RWPE2 (cell line): ENCODE results near the gene ZNF8.

Source experiments
- ATAC-seq: fragments of 200-7000 bp; cut with Tn5 transposase; 3 replicates; pipeline ENCODE4 v1.9.1; 2021; ENCODE audit warnings: low read depth
- DNase-seq: peaks from one replicate; pipeline ENCODE4 v3.0.0-alpha.2; 2020; ENCODE audit warnings: low spot score
- H3K27ac ChIP-seq: fragments of 450-650 bp; 2 replicates; pipeline ENCODE4 v1.5.1; 2017; ENCODE audit warnings: mild to moderate bottlenecking; ENCODE audit not compliant: poor library complexity, severe bottlenecking
- H3K27me3 ChIP-seq: fragments of 250-450 bp; sonication (Bioruptor Pico); 2 replicates; pipeline ENCODE4 v1.5.1; 2021; ENCODE audit warnings: mild to moderate bottlenecking, moderate library complexity; ENCODE audit not compliant: insufficient read depth, poor library complexity, severe bottlenecking
- H3K36me3 ChIP-seq: fragments of 250-450 bp; sonication (Bioruptor Pico); 2 replicates; pipeline ENCODE4 v1.5.1; 2020; ENCODE audit warnings: low read depth, mild to moderate bottlenecking, moderate library complexity
- H3K4me1 ChIP-seq: fragments of 250-450 bp; sonication (Bioruptor Pico); 2 replicates; pipeline ENCODE4 v1.5.1; 2021; ENCODE audit warnings: mild to moderate bottlenecking, moderate library complexity; ENCODE audit not compliant: insufficient read depth, poor library complexity, severe bottlenecking
- H3K4me3 ChIP-seq: fragments of 250-450 bp; sonication (Bioruptor Pico); 2 replicates; pipeline ENCODE4 v1.5.1; 2021; ENCODE audit warnings: mild to moderate bottlenecking, moderate library complexity; ENCODE audit not compliant: severe bottlenecking
- H3K9me3 ChIP-seq: fragments of 250-450 bp; sonication (Bioruptor Pico); 2 replicates; pipeline ENCODE4 v1.5.1; 2021; ENCODE audit warnings: mild to moderate bottlenecking, moderate library complexity; ENCODE audit not compliant: severe bottlenecking
- CTCF ChIP-seq: fragments of 450-650 bp; IDR thresholded peaks from one replicate; pipeline ENCODE4 v1.5.1; 2017; ENCODE audit warnings: mild to moderate bottlenecking, moderate library complexity; ENCODE audit not compliant: poor library complexity, severe bottlenecking

Gene ZNF8

GRCh38 chr19:58265100-58265499 lies 13.7 kb upstream of the ZNF8 start:
- no peaks in the 10 kb centered on the region for H3K27me3 ChIP-seq
- H3K27ac ChIP-seq, result no peak overlapping the region
- H3K9me3 ChIP-seq, result peaks cover 57% of the 10 kb centered on the region
- no peak for DNase-seq
- no peak for ATAC-seq
- no peaks in the 10 kb centered on the region for H3K4me1 ChIP-seq
- H3K4me3 ChIP-seq, result no peak overlapping the region
- H3K36me3 ChIP-seq, result peaks cover 47% of the 10 kb centered on the region
- no peak for TF ChIP-seq CTCF

GRCh38 chr19:58268344-58268743 lies 10.4 kb upstream of the ZNF8 start:
- DNase-seq (no peak), ATAC-seq (no peak)
- H3K27me3 ChIP-seq, result no peaks in the 10 kb centered on the region
- H3K4me1 ChIP-seq, result no peaks in the 10 kb centered on the region
- peaks cover 37% of the 10 kb centered on the region for H3K9me3 ChIP-seq
- H3K27ac ChIP-seq, result no peak overlapping the region
- peaks cover 21% of the 10 kb centered on the region for H3K36me3 ChIP-seq
- no peak for TF ChIP-seq CTCF
- no peak overlapping the region for H3K4me3 ChIP-seq

GRCh38 chr19:58274771-58275201 lies 4.0 kb upstream of the ZNF8 start:
- no peak for TF ChIP-seq CTCF
- DNase-seq (no peak), ATAC-seq (no peak)
- no peak overlapping the region for H3K4me3 ChIP-seq
- peaks cover 12% of the 10 kb centered on the region for H3K36me3 ChIP-seq
- no peak overlapping the region for H3K27ac ChIP-seq
- no peaks in the 10 kb centered on the region for H3K27me3 ChIP-seq
- peaks cover 8% of the 10 kb centered on the region for H3K9me3 ChIP-seq
- H3K4me1 ChIP-seq, result peaks cover 2% of the 10 kb centered on the region

GRCh38 chr19:58275564-58275963 lies 3.2 kb upstream of the ZNF8 start:
- no peak overlapping the region for H3K4me3 ChIP-seq
- DNase-seq (no peak), ATAC-seq (no peak)
- H3K27ac ChIP-seq, result no peak overlapping the region
- no peak for TF ChIP-seq CTCF
- H3K9me3 ChIP-seq, result peaks cover 5% of the 10 kb centered on the region
- H3K36me3 ChIP-seq, result peaks cover 18% of the 10 kb centered on the region
- no peaks in the 10 kb centered on the region for H3K27me3 ChIP-seq
- peaks cover 3% of the 10 kb centered on the region for H3K4me1 ChIP-seq

GRCh38 chr19:58277197-58277596 lies 1.6 kb upstream of the ZNF8 start:
- Histone ChIP-seq H3K4me3 (no peak overlapping the region), H3K27me3 (no peaks in the 10 kb centered on the region), H3K27ac (no peak overlapping the region), H3K4me1 (peaks cover 3% of the 10 kb centered on the region), H3K36me3 (peaks cover 25% of the 10 kb centered on the region), H3K9me3 (no peaks in the 10 kb centered on the region)
- TF ChIP-seq CTCF, result no peak
- ATAC-seq (no peak), DNase-seq (no peak)
